Fibroblast of peridontal ligament (primary cell): ENCODE results near the gene CDC42.
A peak's percentile ranks its signal among the peaks of the same experiment; 100 is the strongest.

Experiments
- DNase-seq: peaks from one replicate; pipeline ENCODE4 v3.0.0-alpha.2; 2010; ENCODE audit errors: extremely low read depth

Gene CDC42

GRCh38 chr1:22108339-22109105 lies 56.0 kb downstream of the CDC42 start:
- no peak for DNase-seq

- no peak for DNase-seq
Observed at GRCh38 chr1:22110016-22110415, 57.5 kb downstream of the CDC42 start.

- no peak for DNase-seq
Observed at GRCh38 chr1:22111115-22111514, 58.6 kb downstream of the CDC42 start.

- DNase-seq: peak; percentile 25
Observed at GRCh38 chr1:22111620-22112019, 59.1 kb downstream of the CDC42 start.

- no peak for DNase-seq
Observed at GRCh38 chr1:22112554-22112953, 60.0 kb downstream of the CDC42 start.

- DNase-seq: peak; percentile 23
Observed at GRCh38 chr1:22114083-22115012, 61.8 kb downstream of the CDC42 start.

- DNase-seq: no peak
Observed at GRCh38 chr1:22115286-22115685, 62.8 kb downstream of the CDC42 start.

- no peak for DNase-seq
Observed at GRCh38 chr1:22117238-22117637, 64.7 kb downstream of the CDC42 start.

- peak; percentile 19 for DNase-seq
Observed at GRCh38 chr1:22117851-22118250, 65.3 kb downstream of the CDC42 start.

GRCh38 chr1:22118291-22118992 lies 65.9 kb downstream of the CDC42 start:
- no peak for DNase-seq

GRCh38 chr1:22119626-22120468 lies 67.3 kb downstream of the CDC42 start:
- DNase-seq: no peak

GRCh38 chr1:22120469-22120790 lies 67.9 kb downstream of the CDC42 start:
- DNase-seq: no peak

GRCh38 chr1:22121421-22121911 lies 69.0 kb downstream of the CDC42 start:
- DNase-seq: no peak

- no peak for DNase-seq
Observed at GRCh38 chr1:22122273-22123070, 70.0 kb downstream of the CDC42 start.

GRCh38 chr1:22123071-22123390 lies 70.5 kb downstream of the CDC42 start:
- no peak for DNase-seq

GRCh38 chr1:22123901-22124404 lies 71.4 kb downstream of the CDC42 start:
- DNase-seq: no peak

GRCh38 chr1:22124592-22125229 lies 72.2 kb downstream of the CDC42 start:
- DNase-seq: no peak

GRCh38 chr1:22126531-22126930 lies 74.0 kb downstream of the CDC42 start:
- no peak for DNase-seq

- DNase-seq: no peak
Observed at GRCh38 chr1:22127248-22127647, 74.7 kb downstream of the CDC42 start.

GRCh38 chr1:22127731-22128130 lies 75.2 kb downstream of the CDC42 start:
- DNase-seq: no peak
